ENCODE results near the gene PPP1R12C. TPM values are rescaled to one million over a fixed set of nuclear protein-coding genes. Genes with fewer than 3 reads are reported as not detected.

Gene PPP1R12C
- total RNA-seq, 1 donor from 2014 or later, result 16.7 TPM

DNA sequence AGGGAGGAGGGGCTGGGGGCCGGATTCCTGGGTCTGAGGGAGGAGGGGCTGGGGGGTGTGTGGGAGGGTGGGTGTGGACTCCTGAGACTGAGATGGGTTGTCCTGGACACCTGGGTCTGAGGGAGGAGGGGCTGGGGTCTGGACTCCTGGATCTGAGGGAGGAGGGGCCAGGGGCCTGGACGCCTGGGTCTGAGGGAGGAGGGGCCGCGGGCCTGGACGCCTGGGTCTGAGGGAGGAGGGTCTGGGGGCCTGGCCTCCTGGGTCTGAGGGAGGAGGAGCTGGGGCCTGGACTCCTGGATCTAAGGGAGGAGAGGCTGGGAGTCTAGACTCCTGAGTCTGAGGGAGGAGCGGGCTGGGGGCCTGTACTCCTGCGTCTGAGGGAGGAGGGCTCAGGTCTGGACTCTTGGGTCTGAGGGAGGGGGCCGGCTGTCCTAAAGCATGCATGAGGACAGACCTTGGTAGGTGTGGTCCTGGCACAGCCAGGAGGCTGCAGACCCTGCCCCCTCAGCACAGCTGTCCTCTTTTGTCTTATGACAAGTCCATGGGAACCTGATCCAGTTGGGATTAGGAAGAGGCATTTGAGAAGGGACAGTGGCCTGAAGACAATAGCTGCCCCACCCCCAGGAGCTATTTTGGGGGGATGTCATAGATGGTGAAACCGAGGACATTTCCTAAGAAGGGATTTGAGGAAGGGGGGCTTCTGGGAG lies 30.3 kb upstream of the PPP1R12C start:
- no peak for FAIRE-seq

DNA sequence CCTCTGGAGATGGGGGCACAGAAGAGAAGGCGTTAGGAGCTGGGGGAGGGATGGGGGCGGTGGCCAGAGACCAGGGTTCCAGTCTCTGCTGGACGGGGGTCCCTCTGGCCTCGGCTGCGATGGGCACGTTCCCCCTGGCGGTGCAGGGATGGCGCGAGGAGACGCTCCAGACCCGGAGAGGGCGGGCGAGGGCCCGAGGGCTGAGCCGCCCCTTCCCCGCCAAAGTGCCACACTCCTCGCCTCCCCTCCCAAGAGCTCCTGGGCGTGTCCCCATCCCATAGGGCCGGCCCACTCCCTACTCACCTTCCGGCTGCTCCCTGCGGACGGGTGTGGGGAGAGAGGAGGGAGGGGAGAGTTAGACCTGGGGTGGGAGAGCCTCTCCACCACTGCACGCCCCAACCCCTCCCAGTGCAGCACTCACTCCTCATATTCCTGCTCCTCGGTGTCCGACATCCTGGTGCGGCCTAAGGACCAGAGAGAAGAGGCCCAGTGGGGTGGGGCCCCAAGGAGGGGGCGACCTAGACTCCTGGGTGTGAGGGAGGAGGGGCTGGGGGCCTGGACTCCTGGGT lies 29.4 kb upstream of the PPP1R12C start:
- DNase-seq (ENCODE audit: low spot score in 2 of 2) (no peak), FAIRE-seq (no peak)

More for the DNA sequence above, 30.3 kb upstream of the PPP1R12C start:
- DNase-seq (ENCODE audit: low spot score in 2 of 2), result no peak

DNA sequence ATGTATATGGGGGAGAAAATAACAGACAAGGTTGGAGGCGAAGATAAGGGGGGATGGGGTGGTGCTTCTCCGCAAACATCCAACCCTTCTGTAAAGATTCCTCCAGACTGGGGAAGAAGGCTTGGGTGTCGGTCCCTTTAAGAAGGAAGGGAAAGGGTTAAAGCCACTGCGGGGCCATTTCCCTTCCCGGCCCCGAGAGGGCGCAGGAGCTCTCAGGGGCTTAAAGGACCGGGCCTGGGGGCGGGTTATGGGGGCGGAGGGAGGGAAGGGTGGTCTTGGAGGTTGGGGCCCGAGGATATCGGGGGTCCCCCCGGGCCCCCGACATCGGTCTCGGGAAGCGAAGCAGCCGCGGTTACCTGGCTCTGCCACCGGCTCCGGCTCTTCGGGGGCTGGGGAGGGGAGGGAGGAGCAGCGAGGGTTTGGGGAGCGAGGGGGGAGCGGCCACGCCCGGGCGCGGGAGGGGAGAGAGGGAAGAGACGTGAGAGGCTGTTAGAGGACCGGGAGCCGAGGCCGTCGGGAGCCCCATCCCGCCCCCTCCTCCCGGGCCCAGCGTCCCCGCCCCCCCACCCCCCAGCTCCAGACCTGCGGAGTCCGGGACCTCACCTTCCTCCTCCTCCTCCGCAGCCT lies 28.8 kb upstream of the PPP1R12C start:
- no peak for FAIRE-seq
- DNase-seq (ENCODE audit: low spot score in 2 of 2), result no peak

DNA sequence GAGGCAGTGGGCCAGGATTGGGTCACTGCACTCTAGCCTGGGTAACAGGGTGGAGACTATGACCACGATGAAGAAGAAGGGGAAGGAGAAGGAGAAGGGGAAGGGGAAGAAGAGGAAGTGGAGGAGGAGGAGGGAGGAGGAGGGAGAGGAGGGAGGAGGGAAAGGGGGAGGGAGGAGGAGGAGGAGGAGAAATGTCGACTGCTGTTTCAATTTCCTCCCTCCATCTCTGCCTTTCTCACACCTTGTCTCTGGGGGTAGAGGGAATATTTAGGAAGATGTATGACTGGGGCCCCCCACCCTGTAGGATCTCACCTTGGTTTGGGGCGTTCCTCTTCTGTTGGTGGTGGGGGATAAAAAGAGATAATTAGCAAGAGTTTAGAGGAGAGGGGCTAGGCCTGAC lies 27.8 kb upstream of the PPP1R12C start:
- FAIRE-seq (no peak), DNase-seq (ENCODE audit: low spot score in 2 of 2) (no peak)

DNA sequence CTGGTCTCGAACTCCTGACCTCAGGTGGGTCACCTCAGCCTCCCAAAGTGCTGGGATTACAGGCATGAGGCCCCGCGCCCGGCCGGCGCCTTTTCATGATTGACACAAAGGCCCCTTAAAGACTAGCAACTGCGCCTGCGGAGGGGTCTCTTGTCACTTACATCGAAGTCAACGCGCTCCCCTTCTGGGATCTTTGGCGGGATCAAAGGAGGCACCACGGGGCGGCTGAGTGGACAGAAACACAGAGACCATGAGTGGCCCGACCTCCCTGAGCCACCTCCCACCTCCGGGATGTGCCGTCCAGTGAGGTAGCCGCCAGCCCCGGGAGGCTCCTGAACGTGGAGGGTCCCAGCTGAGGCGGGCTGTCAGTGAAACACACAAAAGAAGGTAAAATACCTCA lies 24.3 kb upstream of the PPP1R12C start:
- no peak for FAIRE-seq
- DNase-seq (ENCODE audit: low spot score in 2 of 2), result no peak

DNA sequence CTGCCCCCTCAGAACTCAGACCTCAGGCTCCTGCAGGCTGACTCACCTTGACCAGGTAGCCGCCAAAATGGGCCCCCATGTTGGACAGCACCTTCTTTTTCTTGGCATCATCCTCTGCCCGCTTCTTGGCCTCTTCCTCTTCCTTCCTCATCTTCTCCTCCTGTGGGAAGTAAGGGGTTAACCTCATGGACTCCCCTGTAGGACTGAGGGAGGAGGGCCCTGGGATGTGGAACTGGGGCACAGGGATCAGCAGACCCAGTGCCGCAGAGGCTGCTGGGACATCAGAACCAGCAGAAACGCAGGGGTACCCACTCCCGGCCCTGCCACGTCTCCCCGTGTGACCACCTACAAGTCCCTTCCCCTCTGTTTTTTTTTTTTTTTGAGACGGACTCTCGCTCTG lies 20.5 kb upstream of the PPP1R12C start:
- no peak for FAIRE-seq

DNA sequence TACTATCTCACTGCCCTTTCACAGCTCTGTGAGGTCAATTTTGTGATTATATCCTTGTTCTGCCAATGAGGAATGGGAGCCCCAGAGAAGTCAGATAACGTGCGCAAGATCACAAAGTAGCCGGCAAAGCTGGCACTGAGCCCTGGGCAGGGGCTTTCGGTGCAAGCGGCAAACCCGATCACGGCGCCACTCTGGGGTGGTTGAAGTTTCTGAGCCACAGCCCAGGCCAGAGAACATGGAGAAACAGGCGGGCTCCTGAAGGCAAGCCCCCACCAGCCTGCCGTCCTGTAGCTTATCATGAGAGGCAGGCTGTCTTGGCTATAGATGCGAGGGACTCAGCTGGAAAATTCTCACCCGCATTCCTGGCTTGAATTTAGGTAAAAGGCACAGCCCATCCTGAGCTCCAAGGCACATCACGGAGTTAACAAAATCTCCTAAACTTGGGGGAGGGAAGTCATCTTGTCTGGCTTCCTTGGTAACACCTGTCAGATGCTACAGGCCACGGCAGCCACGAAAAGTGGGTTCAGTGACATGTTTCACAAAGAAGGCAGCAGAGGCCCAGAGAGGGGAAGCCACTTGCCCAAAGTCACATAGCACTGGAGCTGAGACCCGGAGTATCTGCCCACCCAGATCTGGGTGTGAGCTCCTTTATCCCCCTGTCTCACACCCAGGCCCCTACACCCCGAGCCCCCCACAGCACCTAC lies 19.1 kb upstream of the PPP1R12C start:
- DNase-seq (ENCODE audit: low spot score in 2 of 2) (no peak), FAIRE-seq (no peak)

More for the DNA sequence above, 20.5 kb upstream of the PPP1R12C start:
- no peak for DNase-seq (ENCODE audit: low spot score in 2 of 2)

DNA sequence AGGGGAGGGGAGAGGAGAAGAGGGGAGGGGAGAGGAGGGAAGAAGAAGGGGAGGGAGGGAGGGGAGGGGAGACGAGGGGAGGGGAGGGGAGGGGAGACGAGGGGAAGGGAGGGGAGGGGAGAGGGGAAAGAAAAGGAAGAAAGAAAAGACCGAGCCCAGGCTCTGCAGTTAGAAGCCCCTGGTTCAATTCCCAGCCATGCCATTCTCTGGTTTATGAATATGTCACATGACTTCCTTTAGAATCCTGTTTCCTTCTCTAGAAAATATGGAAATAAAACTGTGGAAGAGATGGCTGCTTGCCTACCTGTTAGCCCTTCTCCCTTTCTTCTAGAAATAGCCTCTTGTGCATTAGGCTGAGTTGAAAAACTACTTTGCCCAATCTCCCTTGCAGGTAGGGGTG lies 17.3 kb upstream of the PPP1R12C start:
- DNase-seq (ENCODE audit: low spot score in 2 of 2), result no peak
- no peak for FAIRE-seq

DNA sequence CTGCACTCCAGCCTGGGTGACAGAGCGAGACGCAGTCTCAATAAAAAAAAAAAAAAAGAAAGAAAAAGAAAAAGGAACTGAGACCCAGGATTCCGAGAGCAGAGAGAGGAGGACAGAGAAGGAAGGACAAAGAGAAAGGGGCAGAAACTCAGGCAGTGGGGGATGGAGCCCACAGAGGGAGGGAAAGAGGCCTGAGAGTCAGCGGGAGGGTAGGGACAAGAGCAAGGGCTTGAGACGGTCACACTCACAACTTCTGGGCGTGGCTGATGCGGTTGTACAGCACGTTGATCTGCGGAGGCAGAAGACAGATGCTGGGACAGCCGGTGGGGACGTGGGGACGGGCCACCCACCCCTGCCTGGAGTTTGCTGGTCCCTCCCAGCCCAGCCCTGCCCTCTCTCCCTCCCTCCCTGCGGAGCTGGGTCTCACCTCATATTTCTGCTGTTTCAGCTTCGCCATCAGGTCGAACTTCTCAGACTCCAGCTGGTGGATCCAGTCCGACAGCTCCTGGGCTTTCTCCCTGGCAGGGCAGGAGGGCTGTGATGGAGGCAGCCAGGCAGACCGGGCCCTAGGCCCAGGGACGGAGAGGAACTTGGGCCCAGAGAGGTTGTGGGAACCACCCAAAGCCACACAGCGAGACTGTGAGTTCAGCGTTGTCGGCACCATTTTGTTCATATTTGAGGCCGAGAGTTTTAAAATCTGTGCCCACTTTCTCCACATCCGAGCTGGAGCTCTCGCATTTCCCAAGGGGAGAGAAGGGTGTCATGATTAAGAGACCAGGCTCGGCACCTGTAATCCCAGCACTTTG lies 16.4 kb upstream of the PPP1R12C start:
- FAIRE-seq (no peak), DNase-seq (ENCODE audit: low spot score in 2 of 2) (no peak)

DNA sequence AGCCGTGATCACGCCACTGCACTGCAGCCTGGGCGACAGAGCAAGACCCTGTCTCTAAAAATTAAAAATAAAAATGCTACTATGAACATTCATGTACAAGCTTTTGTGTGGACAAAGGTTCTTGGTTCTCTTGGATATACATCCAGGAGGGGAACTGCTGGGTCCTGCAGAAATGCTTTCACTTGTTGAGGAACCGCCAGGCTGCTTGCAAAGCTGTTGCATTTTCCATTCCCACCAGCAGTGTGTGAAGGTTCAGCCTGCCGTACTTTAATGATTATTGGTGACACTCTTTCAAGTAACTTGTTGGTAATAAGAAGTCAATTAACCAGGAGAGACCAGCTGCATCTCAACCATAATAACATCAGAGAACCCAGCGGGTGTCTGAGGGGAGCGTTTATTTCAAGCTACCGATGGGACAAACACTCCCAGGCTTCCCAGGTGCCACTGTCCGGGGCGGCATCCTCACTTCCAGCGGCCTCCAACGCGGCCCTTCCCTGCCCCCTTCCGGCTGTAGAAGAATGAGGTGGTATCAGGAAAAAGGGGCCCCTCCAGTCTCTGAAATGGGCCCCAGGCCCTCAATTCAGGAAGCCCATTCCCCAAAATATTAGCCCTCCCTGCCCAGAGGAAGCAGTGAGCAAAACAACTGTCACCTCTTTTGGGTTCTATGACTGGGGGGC lies 15.2 kb upstream of the PPP1R12C start:
- FAIRE-seq (no peak), DNase-seq (ENCODE audit: low spot score in 2 of 2) (no peak)

DNA sequence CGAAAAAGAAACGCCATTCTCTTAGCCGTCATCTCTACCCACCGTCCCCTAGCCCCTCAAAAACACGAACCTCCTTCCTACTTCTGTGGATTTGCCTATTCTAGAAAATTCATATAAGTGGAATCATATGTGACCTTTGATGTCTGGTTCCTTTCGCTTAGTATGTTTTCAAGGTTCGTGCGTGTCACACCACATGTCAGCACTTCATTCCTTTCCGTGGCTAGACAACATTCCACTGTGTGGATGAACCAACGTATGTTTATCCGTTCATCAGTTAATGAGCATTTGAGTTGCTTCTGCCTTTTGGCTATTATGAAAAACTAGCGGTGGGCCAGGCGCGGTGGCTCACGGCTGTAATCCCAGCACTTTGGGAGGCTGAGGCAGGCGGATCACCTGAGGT lies 14.0 kb upstream of the PPP1R12C start:
- no peak for FAIRE-seq
- no peak for DNase-seq (ENCODE audit: low spot score in 2 of 2)

DNA sequence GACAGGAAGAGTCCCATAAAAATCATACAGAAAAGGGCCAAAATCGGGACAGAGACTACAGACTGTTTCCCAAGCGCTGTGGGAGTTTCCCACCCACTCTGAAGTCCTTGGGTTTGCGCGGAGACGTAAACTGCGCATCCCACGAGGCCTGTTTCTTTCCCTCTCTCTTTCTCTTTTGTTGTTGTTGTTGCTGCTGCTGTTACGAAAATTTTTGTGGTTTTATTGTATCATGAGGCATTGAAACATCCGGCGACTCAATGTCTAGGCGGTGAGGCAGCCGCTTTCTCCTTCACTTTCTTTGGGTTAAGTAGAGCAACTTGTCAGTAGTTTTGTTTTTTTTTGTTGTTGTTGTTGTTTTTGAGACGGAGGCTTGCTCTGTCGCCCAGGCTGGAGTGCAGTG lies 1.6 kb upstream of the PPP1R12C start:
- FAIRE-seq (no peak), DNase-seq (ENCODE audit: low spot score in 2 of 2) (no peak)

DNA sequence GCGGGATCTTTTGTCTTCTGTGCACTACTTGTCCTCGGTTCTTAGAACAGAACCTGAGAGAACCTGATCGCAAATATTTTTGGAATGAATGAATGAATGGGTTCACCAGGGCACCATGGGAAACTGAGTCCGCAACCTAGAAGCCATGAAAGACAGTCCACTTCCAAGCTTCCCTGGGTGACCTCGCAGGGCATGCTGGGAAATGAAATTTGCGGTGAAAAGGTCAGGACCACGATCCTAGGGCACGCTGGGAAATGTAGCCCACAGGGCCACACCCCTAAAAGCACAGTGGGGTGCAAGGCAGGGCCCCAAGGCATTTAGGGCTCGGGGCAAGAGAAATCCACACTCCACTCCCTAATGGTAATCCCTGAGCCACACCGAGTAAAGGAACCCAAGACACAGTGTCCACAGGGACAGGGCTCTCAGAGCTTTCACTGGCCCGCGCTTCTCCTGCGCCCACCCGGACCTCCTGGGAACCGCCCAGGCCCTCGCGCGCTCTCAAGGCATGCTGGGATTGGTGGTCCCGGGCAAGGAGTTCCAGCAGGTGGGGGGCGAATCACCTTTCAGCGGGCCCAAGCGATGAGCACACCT lies 1.1 kb upstream of the PPP1R12C start:
- DNase-seq (ENCODE audit: low spot score in 2 of 2), result peak; percentile 59 to 63
- no peak for FAIRE-seq

DNA sequence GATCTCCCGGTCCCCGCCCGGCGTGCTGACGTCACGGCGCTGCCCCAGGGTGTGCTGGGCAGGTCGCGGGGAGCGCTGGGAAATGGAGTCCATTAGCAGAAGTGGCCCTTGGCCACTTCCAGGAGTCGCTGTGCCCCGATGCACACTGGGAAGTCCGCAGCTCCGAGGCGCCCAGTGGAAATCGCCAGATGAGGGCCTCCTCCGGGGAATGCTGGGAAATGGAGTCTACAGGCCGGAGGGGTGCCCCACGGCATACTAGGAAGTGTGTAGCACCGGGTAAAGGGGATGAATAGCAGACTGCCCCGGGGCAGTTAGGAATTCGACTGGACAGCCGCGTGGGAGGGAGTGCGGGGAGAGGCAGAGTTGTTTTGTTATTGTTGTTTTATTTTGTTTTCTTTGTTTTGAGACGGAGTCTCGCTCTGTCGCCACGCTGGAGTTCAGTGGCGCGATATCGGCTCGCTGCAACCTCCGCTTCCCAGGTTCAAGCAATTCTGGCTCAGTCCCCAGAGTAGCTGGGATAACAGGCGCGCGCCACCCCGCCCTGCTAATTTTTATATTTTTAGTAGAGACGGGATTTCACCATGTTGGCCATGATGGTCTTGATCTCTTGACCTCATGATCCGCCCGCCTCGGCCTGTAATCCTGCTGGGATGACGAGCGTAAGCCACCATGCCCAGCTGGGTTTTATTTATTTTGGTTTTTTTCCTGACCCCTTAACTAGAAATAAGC lies 390 bp upstream of the PPP1R12C start:
- FAIRE-seq (no peak), DNase-seq (ENCODE audit: low spot score in 2 of 2) (peak; percentile 100)

DNA sequence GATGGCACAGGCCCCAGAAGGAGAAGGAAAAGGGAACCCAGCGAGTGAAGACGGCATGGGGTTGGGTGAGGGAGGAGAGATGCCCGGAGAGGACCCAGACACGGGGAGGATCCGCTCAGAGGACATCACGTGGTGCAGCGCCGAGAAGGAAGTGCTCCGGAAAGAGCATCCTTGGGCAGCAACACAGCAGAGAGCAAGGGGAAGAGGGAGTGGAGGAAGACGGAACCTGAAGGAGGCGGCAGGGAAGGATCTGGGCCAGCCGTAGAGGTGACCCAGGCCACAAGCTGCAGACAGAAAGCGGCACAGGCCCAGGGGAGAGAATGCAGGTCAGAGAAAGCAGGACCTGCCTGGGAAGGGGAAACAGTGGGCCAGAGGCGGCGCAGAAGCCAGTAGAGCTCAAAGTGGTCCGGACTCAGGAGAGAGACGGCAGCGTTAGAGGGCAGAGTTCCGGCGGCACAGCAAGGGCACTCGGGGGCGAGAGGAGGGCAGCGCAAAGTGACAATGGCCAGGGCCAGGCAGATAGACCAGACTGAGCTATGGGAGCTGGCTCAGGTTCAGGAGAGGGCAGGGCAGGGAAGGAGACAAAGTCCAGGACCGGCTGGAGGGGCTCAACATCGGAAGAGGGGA lies 1.1 kb downstream of the PPP1R12C start:
- FAIRE-seq (no peak), DNase-seq (ENCODE audit: low spot score in 2 of 2) (peak; percentile 81 to 84)

DNA sequence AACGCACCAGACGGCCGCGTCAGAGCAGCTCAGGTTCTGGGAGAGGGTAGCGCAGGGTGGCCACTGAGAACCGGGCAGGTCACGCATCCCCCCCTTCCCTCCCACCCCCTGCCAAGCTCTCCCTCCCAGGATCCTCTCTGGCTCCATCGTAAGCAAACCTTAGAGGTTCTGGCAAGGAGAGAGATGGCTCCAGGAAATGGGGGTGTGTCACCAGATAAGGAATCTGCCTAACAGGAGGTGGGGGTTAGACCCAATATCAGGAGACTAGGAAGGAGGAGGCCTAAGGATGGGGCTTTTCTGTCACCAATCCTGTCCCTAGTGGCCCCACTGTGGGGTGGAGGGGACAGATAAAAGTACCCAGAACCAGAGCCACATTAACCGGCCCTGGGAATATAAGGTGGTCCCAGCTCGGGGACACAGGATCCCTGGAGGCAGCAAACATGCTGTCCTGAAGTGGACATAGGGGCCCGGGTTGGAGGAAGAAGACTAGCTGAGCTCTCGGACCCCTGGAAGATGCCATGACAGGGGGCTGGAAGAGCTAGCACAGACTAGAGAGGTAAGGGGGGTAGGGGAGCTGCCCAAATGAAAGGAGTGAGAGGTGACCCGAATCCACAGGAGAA lies 1.9 kb downstream of the PPP1R12C start:
- FAIRE-seq (no peak), DNase-seq (ENCODE audit: low spot score in 2 of 2) (no peak)

DNA sequence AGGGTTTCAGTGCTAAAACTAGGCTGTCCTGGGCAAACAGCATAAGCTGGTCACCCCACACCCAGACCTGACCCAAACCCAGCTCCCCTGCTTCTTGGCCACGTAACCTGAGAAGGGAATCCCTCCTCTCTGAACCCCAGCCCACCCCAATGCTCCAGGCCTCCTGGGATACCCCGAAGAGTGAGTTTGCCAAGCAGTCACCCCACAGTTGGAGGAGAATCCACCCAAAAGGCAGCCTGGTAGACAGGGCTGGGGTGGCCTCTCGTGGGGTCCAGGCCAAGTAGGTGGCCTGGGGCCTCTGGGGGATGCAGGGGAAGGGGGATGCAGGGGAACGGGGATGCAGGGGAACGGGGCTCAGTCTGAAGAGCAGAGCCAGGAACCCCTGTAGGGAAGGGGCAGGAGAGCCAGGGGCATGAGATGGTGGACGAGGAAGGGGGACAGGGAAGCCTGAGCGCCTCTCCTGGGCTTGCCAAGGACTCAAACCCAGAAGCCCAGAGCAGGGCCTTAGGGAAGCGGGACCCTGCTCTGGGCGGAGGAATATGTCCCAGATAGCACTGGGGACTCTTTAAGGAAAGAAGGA lies 2.8 kb downstream of the PPP1R12C start:
- FAIRE-seq (no peak), DNase-seq (ENCODE audit: low spot score in 2 of 2) (no peak)

DNA sequence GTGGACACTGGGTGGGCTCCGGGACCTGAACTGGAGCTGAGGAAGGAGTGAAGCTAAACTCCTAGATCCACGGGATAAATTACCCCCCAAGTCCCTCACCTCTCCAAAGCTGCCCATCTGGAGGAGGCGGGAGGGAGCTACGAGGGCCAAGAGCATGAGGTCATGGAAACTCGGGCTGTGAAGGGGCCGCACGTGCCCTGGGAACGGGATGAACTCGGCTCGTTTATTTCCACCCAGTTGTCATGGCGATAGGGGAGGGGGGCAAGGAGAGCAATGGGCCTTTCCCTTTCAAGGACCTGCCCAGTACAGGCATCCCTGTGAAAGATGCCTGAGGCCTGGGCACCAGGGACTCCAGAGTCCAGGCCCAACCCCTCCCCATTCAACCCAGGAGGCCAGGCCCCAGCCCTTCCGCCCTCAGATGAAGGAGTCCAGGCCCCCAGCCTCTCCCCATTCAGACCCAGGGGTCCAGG lies 3.8 kb downstream of the PPP1R12C start:
- FAIRE-seq (no peak), DNase-seq (ENCODE audit: low spot score in 2 of 2) (peak; percentile 60 to 85)

Data from frontal cortex (tissue), 4 donors.